Transverse colon (tissue), 4 donors: ENCODE results near the gene RCL1. TPM values are rescaled to one million over a fixed set of nuclear protein-coding genes. Genes with fewer than 3 reads are reported as not detected.
A peak's percentile ranks its signal among the peaks of the same experiment; 100 is the strongest.

Experiments
- DNase-seq: peaks from one replicate; pipeline ENCODE4 v3.0.0-alpha.2; 2019
- H3K27ac ChIP-seq, 4 donors: fragments of 200-600 bp; sonication (generic); 2 replicates each; pipeline ENCODE4 v1.5.1; 2016 to 2018; ENCODE audit warnings: inconsistent platforms in 4 of 4
- H3K27me3 ChIP-seq: fragments of 200-600 bp; sonication (generic); 2 replicates; pipeline ENCODE4 v1.5.1; 2017; ENCODE audit warnings: inconsistent platforms
- H3K36me3 ChIP-seq, 4 donors: fragments of 200-600 bp; sonication (generic); 2 replicates each; pipeline ENCODE4 v1.5.1; 2017 to 2019; ENCODE audit warnings: inconsistent platforms in 4 of 4
- H3K4me1 ChIP-seq, 4 donors: fragments of 200-600 bp; sonication (generic); 2 replicates each; pipeline ENCODE4 v1.5.1; 2017 to 2020; ENCODE audit warnings: inconsistent platforms in 4 of 4
- H3K4me3 ChIP-seq, 4 donors: fragments of 200-600 bp; sonication (generic); 1 replicate in 1 of 4; 2 replicates in 3 of 4; pipeline versions ENCODE4 v1.5.1 to v1.6.1; 2017 to 2019; ENCODE audit warnings: inconsistent platforms in 4 of 4
- H3K9me3 ChIP-seq, 2 donors: fragments of 200-600 bp; sonication (generic); 2 replicates each; pipeline ENCODE4 v1.5.1; 2017 to 2019; ENCODE audit warnings: inconsistent platforms in 2 of 2
- EP300 ChIP-seq: sonication (generic); formaldehyde crosslinking; IDR thresholded peaks from one replicate; pipeline ENCODE4 v1.6.1; 2017; ENCODE audit warnings: antibody characterized with exemption, low read depth
- POLR2A ChIP-seq: fragments of 450-650 bp; IDR thresholded peaks from one replicate; pipeline ENCODE4 v1.6.1; 2016; ENCODE audit warnings: antibody characterized with exemption, mild to moderate bottlenecking, moderate library complexity
- POLR2AphosphoS5 ChIP-seq, 3 donors: sonication (generic); formaldehyde crosslinking; IDR thresholded peaks; one replicate each; pipeline ENCODE4 v1.6.1; 2016; ENCODE audit warnings: antibody characterized with exemption in 3 of 3
- WGBS, 2 donors: methylation state at CpG; one replicate each; pipeline ENCODE4 v1.1.5; 2018; ENCODE audit warnings: low coverage in 1 of 2; 5-methylcytosine and 5-hydroxymethylcytosine counted together
- in situ Hi-C, 4 donors: fragments of 200-750 bp; cut with MboI; loops; one replicate each; pipeline versions ENCODE4 v1.15.0 to v1.15.1; 2017; ENCODE audit warnings: low sequenced_read_pairs in 3 of 4, low pct_ligation_motif_present in 1 of 4, low pct_unique_long_range_greater_than_20kb in 1 of 4
- intact Hi-C: fragments of 100-400 bp; cut with DNase I; formaldehyde crosslinking; loops from one replicate; pipeline ENCODE4 v1.15.1; 2023; ENCODE audit warnings: low total_unique reads
- total RNA-seq, 4 donors: library from RNA; depleted of rRNA; stranded (reverse); fragments of >200 nt; gene quantifications; one replicate each; pipeline ENCODE4 v1.1.0, GENCODE V29; 2016
- TF ChIP-seq, protein P1 (sequence below), 5 experiments: fragments of 200-600 bp in 3 of 5; fragments of 450-650 bp in 2 of 5; sonication (generic) in 3 of 5; IDR thresholded peaks; 1 replicate in 2 of 5; 2 replicates in 3 of 5; pipeline ENCODE4 v1.5.1; 2016 to 2017; ENCODE audit warnings: antibody characterized with exemption in 5 of 5, inconsistent platforms in 3 of 5, mild to moderate bottlenecking in 2 of 5, moderate library complexity in 1 of 5

RCL1 gene
- total RNA-seq, 4 donors from 2014 or later: 2.6 to 23.5 (median 7.3) TPM

DNA sequence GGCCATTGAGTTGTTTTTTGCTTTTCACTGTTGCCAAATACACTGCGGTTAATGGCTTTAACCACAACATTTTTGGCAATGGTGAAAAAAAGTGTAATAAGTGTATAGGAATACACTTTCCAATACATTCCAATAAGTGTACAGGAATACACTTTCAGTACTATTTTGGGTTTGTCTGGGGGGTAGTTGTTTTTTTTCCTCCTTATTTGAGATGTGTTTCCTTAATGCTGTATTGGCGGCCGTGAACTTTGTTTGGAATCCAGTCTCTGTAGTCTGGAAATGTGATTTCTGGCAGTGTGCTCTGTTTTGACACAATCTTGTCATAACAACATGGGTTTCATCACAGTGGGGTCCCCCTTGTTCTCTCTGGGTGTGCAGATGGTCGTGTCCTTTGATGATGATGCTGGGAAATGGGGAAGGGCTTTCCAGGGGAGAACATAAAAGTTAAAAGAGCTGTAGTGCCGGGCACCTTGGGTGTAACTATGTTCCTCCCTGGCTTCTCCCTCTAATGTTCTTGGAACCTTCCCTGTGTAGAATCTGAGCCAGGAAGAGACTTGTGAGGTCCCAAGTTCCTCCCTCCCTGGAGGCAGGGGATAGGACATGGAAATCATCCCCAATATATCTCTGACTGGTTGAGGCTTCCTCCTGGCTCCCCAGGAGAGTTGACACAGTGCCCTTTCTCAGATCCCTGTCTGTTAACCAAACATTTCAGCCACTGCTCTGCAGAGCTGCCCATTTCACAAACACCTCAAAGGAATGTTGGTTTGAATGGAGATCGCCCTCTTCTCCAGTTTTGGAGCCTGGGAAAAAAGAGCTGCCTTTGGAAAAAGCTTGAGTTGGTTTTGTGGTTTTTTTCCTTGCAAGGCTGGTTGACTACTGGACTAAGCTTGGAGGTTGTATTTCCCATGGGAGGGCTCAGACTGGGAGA, 44.8 kb downstream of the RCL1 start:
- no peak for DNase-seq
- in situ Hi-C loops: no loop called here
- WGBS, 2 donors: 84 to 85% methylated on average over 3 to 6 of the region's 6 CpGs
- H3K27me3 ChIP-seq: no peaks in the 10 kb centered on the region
- H3K36me3 ChIP-seq: peaks cover 0 to 3% (median 0%) of the 10 kb centered on the region in 4 donors
- intact Hi-C loops: no loop called here
- peaks cover 0 to 2% (median 0%) of the 10 kb centered on the region in 4 donors for H3K4me1 ChIP-seq
- TF ChIP-seq POLR2AphosphoS5 (IDR thresholded peaks at IDR 0.05): no peak
- TF ChIP-seq EP300: no peak
- TF ChIP-seq POLR2A: no peak
- TF ChIP-seq, protein P1, sequence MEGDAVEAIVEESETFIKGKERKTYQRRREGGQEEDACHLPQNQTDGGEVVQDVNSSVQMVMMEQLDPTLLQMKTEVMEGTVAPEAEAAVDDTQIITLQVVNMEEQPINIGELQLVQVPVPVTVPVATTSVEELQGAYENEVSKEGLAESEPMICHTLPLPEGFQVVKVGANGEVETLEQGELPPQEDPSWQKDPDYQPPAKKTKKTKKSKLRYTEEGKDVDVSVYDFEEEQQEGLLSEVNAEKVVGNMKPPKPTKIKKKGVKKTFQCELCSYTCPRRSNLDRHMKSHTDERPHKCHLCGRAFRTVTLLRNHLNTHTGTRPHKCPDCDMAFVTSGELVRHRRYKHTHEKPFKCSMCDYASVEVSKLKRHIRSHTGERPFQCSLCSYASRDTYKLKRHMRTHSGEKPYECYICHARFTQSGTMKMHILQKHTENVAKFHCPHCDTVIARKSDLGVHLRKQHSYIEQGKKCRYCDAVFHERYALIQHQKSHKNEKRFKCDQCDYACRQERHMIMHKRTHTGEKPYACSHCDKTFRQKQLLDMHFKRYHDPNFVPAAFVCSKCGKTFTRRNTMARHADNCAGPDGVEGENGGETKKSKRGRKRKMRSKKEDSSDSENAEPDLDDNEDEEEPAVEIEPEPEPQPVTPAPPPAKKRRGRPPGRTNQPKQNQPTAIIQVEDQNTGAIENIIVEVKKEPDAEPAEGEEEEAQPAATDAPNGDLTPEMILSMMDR (IDR thresholded peaks at IDR 0.05): no peak
- no peak overlapping the region for H3K4me3 ChIP-seq
- H3K27ac ChIP-seq: peak overlapping the region in 1 of 4 donors; percentile 30
- no peaks in the 10 kb centered on the region for H3K9me3 ChIP-seq

DNA sequence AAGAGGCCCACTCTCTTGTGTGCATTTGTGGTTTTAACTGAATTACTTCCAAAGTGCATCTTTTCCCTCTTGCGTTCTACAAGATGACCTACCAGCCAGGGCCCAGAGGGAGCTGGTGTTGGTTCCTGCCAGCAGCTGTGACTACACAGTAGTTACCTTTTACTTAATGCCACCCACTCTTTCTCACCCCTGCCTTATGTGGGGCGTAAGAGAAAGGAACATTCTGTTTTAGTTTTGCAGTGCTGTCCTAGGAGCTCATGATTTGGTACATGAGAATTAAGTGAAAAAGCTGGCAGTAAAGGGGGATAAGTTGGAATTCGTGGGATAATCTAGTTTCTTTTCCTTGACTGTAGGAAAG, 45.4 kb downstream of the RCL1 start:
- H3K36me3 ChIP-seq: peaks cover 0 to 3% (median 0%) of the 10 kb centered on the region in 4 donors
- in situ Hi-C loops: no loop called here
- H3K4me3 ChIP-seq: no peak overlapping the region
- no peak for DNase-seq
- 60 to 87% methylated on average over 2 to 3 of the region's 3 CpGs for WGBS, 2 donors
- peak overlapping the region in 1 of 4 donors; percentile 30 for H3K27ac ChIP-seq
- H3K4me1 ChIP-seq: no peaks in the 10 kb centered on the region
- intact Hi-C loops: no loop called here
- H3K9me3 ChIP-seq: no peaks in the 10 kb centered on the region
- no peaks in the 10 kb centered on the region for H3K27me3 ChIP-seq
- no peak for TF ChIP-seq EP300
- TF ChIP-seq, protein P1 (IDR thresholded peaks at IDR 0.05): no peak
- TF ChIP-seq POLR2A: no peak
- no peak for TF ChIP-seq POLR2AphosphoS5 (IDR thresholded peaks at IDR 0.05)

DNA sequence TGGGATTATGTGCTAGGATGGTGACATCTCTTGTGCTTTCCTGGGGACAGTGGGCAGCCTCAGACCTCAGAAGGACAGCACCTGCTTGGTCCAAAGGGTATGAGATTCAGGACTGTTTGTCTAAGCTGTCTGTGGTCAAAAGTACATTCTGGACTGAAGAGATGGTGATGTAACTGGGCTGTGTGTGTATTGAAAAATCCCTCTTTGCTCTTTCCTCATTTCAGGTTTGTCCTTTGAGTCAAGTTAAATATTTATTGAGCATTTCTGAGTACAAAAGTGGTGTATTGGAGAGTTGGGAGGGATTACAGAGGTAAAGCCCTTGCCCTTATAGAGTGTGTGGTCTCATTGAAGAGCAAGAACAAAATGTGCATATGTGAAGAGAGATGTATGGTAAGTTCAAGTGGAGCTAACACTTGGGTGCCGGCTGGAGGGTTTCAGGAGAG, 46.7 kb downstream of the RCL1 start:
- 100% methylated on average over 1 of the region's 1 CpG for WGBS, 2 donors
- Histone ChIP-seq H3K36me3 (peaks cover 0 to 3% (median under 1%) of the 10 kb centered on the region in 4 donors), H3K4me1 (no peaks in the 10 kb centered on the region), H3K4me3 (no peak overlapping the region), H3K27ac (no peak overlapping the region), H3K27me3 (no peaks in the 10 kb centered on the region), H3K9me3 (no peaks in the 10 kb centered on the region)
- DNase-seq: no peak
- TF ChIP-seq POLR2A (no peak), POLR2AphosphoS5 (IDR thresholded peaks at IDR 0.05) (no peak), EP300 (no peak)
- TF ChIP-seq, protein P1 (IDR thresholded peaks at IDR 0.05): no peak
- intact Hi-C loops (no loop called here), in situ Hi-C loops (no loop called here)

DNA sequence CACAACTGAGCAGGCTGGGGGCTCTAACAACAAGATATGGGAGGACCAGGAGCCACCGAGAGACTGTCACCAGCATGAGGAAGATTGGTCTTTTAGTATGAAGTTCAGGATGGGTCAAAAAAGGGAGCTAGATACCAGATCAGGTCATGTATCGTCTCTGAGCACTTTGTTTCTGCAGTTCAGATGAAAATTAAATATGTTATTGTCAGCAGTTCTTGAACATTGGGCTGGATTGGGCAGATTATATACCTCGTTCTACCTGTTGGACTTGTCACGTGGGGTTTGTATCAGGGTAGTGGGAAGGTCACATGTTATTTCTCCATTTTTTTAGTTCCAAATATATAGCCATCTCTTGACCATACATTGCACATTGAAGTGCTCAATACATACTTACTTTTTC, 47.3 kb downstream of the RCL1 start:
- Histone ChIP-seq H3K36me3 (peaks cover 0 to 7% (median 3%) of the 10 kb centered on the region in 4 donors), H3K27me3 (no peaks in the 10 kb centered on the region), H3K27ac (no peak overlapping the region), H3K9me3 (no peaks in the 10 kb centered on the region), H3K4me3 (no peak overlapping the region), H3K4me1 (no peaks in the 10 kb centered on the region)
- in situ Hi-C loops: no loop called here
- 89 to 91% methylated on average over 3 to 4 of the region's 4 CpGs for WGBS, 2 donors
- TF ChIP-seq EP300: no peak
- TF ChIP-seq POLR2A: no peak
- TF ChIP-seq, protein P1 (IDR thresholded peaks at IDR 0.05): no peak
- no peak for TF ChIP-seq POLR2AphosphoS5 (IDR thresholded peaks at IDR 0.05)
- intact Hi-C loops: no loop called here
- DNase-seq: no peak
